Coronary artery (tissue), 2 donors: ENCODE data around the gene PPM1H.

Experiments used
- DNase-seq: peaks from one replicate; pipeline ENCODE4 v3.0.0-alpha.2; 2017; ENCODE audit warnings: low spot score
- H3K27ac ChIP-seq, 2 donors: fragments of 200-600 bp; sonication (generic); one replicate each; pipeline ENCODE4 v1.5.1; 2016 to 2019
- H3K4me3 ChIP-seq: fragments of 200-600 bp; sonication (generic); 2 replicates; pipeline ENCODE4 v1.5.1; 2016; ENCODE audit warnings: mild to moderate bottlenecking, moderate library complexity
- CTCF ChIP-seq: fragments of 200-600 bp; sonication (generic); IDR thresholded peaks from one replicate; pipeline ENCODE4 v1.5.1; 2019; ENCODE audit warnings: antibody characterized with exemption

Gene PPM1H

GRCh38 chr12:62750941-62751809 is 183.8 kb downstream of the PPM1H start:
- no peak for DNase-seq
- Histone ChIP-seq H3K4me3 (no peak overlapping the region), H3K27ac (no peak overlapping the region)
- no peak for TF ChIP-seq CTCF

- no peak for DNase-seq
- H3K27ac ChIP-seq, result no peak overlapping the region
- TF ChIP-seq CTCF, result no peak
- no peak overlapping the region for H3K4me3 ChIP-seq
These were observed 185.4 kb downstream of the PPM1H start for GRCh38 chr12:62749586-62749985.

- Histone ChIP-seq H3K27ac (no peak overlapping the region), H3K4me3 (no peak overlapping the region)
- DNase-seq, result no peak
- TF ChIP-seq CTCF, result no peak
These were observed 185.9 kb downstream of the PPM1H start for GRCh38 chr12:62748941-62749468.

GRCh38 chr12:62744551-62744950 is 190.4 kb downstream of the PPM1H start:
- no peak overlapping the region for H3K27ac ChIP-seq
- no peak overlapping the region for H3K4me3 ChIP-seq
- no peak for TF ChIP-seq CTCF
- no peak for DNase-seq

GRCh38 chr12:62739266-62740015 is 195.5 kb downstream of the PPM1H start:
- Histone ChIP-seq H3K27ac (no peak overlapping the region), H3K4me3 (no peak overlapping the region)
- no peak for TF ChIP-seq CTCF
- DNase-seq, result no peak

- no peak overlapping the region for H3K27ac ChIP-seq
- no peak for DNase-seq
- TF ChIP-seq CTCF, result no peak
- H3K4me3 ChIP-seq, result no peak overlapping the region
These were observed 196.3 kb downstream of the PPM1H start for GRCh38 chr12:62738616-62739015.
